ENCODE data around the gene SSPN. TPM values are rescaled to one million over a fixed set of nuclear protein-coding genes. Genes with fewer than 3 reads are reported as not detected.

The SSPN gene
- total RNA-seq, 1 donor from 2014 or later: 0.84 TPM

DNA sequence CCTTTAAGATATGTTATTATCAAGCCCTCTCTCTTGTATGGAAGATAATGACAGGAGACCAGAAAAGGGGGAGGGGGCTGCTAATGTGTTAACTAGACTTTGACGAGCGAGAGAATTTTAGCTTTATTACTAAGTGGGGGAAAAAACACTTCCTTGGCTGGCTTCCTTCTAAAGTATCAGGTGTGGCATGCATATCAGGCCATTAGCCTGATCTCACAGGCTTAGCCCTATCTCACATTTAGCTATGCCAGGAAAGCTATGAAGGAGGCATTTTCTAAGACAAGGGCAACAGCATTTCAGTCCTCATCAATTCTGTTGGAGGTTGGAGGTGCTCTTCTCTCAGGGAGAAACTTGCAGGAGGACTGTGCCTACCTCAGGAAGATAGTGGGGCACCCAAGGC lies 9.9 kb downstream of the SSPN start:
- Histone ChIP-seq H3F3A (ENCODE audit: low read depth) (no peaks in the 10 kb centered on the region), H4K20me1 (ENCODE audit: low read depth) (no peaks in the 10 kb centered on the region), H2AFZ (replicated peaks) (no peak overlapping the region), H3K9me3 (ENCODE audit: low read depth) (no peaks in the 10 kb centered on the region), H3K4me2 (no peak overlapping the region), H3K36me3 (no peaks in the 10 kb centered on the region), H3K27me3 (no peaks in the 10 kb centered on the region), H3K4me3 (no peak overlapping the region), H3K4me1 (no peaks in the 10 kb centered on the region), H3K27ac (no peak overlapping the region), H3K79me2 (ENCODE audit: low read depth) (no peaks in the 10 kb centered on the region), H3K9ac (no peak overlapping the region)
- H3K27me3 Mint-ChIP-seq (ENCODE audit: insufficient read depth, low read depth): no peaks in the 10 kb centered on the region
- no peak for DNase-seq (ENCODE audit: low spot score)
- peaks cover 23% of the 10 kb centered on the region for H3K4me1 Mint-ChIP-seq
- H3K27ac Mint-ChIP-seq: peak overlapping the region; percentile 89
- TF ChIP-seq, protein P1, sequence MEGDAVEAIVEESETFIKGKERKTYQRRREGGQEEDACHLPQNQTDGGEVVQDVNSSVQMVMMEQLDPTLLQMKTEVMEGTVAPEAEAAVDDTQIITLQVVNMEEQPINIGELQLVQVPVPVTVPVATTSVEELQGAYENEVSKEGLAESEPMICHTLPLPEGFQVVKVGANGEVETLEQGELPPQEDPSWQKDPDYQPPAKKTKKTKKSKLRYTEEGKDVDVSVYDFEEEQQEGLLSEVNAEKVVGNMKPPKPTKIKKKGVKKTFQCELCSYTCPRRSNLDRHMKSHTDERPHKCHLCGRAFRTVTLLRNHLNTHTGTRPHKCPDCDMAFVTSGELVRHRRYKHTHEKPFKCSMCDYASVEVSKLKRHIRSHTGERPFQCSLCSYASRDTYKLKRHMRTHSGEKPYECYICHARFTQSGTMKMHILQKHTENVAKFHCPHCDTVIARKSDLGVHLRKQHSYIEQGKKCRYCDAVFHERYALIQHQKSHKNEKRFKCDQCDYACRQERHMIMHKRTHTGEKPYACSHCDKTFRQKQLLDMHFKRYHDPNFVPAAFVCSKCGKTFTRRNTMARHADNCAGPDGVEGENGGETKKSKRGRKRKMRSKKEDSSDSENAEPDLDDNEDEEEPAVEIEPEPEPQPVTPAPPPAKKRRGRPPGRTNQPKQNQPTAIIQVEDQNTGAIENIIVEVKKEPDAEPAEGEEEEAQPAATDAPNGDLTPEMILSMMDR (IDR thresholded peaks at IDR 0.05): no peak
- TF ChIP-seq EZH2 (IDR thresholded peaks at IDR 0.05): no peak
- TF ChIP-seq EZH2phosphoT487 (IDR thresholded peaks at IDR 0.05): no peak
- no peak overlapping the region for H3K4me3 Mint-ChIP-seq
- H3K36me3 Mint-ChIP-seq: no peaks in the 10 kb centered on the region
- no peaks in the 10 kb centered on the region for H3K9me3 Mint-ChIP-seq

DNA sequence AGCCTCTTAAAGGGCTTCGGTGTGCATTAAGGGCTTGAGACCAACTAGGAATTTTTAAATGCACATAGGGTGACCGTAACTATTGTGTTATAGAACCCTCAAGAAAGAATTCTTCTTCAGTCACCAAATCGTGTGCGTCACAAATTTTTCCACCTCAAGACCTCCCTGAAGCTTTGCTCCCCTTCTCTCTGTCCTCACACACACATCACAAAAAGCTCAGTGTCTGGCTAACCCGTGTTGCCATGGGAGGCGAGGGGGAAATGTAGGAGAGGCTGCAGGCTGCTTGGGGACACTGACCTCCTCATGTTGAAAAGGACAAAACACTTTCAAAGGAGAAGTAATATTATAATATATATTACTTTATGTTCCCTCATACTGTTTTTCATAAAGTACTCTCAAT lies 10.6 kb downstream of the SSPN start:
- H3F3A ChIP-seq (ENCODE audit: low read depth): no peaks in the 10 kb centered on the region
- Mint-ChIP-seq H3K27me3 (ENCODE audit: insufficient read depth, low read depth) (no peaks in the 10 kb centered on the region), H3K4me3 (no peak overlapping the region), H3K4me1 (peaks cover 23% of the 10 kb centered on the region), H3K36me3 (no peaks in the 10 kb centered on the region), H3K27ac (peak overlapping the region; percentile 89), H3K9me3 (no peaks in the 10 kb centered on the region)
- no peaks in the 10 kb centered on the region for H3K27me3 ChIP-seq
- no peaks in the 10 kb centered on the region for H4K20me1 ChIP-seq (ENCODE audit: low read depth)
- no peak overlapping the region for H2AFZ ChIP-seq (replicated peaks)
- TF ChIP-seq, protein P1 (IDR thresholded peaks at IDR 0.05): no peak
- TF ChIP-seq EZH2phosphoT487 (IDR thresholded peaks at IDR 0.05) (no peak), EZH2 (IDR thresholded peaks at IDR 0.05) (no peak)
- H3K4me3 ChIP-seq: no peak overlapping the region
- H3K9ac ChIP-seq: no peak overlapping the region
- no peaks in the 10 kb centered on the region for H3K9me3 ChIP-seq (ENCODE audit: low read depth)
- no peak for DNase-seq (ENCODE audit: low spot score)
- no peak overlapping the region for H3K4me2 ChIP-seq
- no peaks in the 10 kb centered on the region for H3K36me3 ChIP-seq
- H3K79me2 ChIP-seq (ENCODE audit: low read depth): no peaks in the 10 kb centered on the region
- no peaks in the 10 kb centered on the region for H3K4me1 ChIP-seq
- H3K27ac ChIP-seq: no peak overlapping the region

DNA sequence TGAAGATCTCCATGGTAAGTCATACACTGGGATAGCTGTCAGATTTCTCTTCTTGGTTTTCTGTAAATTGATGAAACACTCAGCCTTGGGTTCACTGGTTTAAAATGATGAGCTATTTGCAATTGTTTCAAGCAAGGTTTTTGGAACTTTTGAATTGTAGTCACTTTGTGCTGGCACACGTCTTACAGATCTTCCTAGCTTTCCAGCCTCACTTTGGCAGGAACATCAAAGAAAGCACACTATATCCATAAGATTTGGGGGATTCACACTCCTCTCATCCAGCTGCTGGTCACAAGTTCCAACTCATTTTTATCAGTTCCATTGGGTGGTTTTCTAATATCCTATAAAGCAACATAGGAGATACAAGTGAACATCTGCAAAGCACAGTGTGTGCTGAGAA lies 16.0 kb downstream of the SSPN start:
- H3K36me3 Mint-ChIP-seq: no peaks in the 10 kb centered on the region
- Histone ChIP-seq H3K9ac (no peak overlapping the region), H3K79me2 (ENCODE audit: low read depth) (no peaks in the 10 kb centered on the region), H3F3A (ENCODE audit: low read depth) (no peaks in the 10 kb centered on the region), H3K4me2 (no peak overlapping the region), H3K4me1 (no peaks in the 10 kb centered on the region), H4K20me1 (ENCODE audit: low read depth) (no peaks in the 10 kb centered on the region), H3K36me3 (no peaks in the 10 kb centered on the region), H3K9me3 (ENCODE audit: low read depth) (no peaks in the 10 kb centered on the region), H3K4me3 (no peak overlapping the region), H2AFZ (replicated peaks) (no peak overlapping the region), H3K27ac (no peak overlapping the region), H3K27me3 (no peaks in the 10 kb centered on the region)
- no peak overlapping the region for H3K4me3 Mint-ChIP-seq
- DNase-seq (ENCODE audit: low spot score): no peak
- TF ChIP-seq EZH2phosphoT487 (IDR thresholded peaks at IDR 0.05) (no peak), EZH2 (IDR thresholded peaks at IDR 0.05) (no peak)
- TF ChIP-seq, protein P1 (IDR thresholded peaks at IDR 0.05): no peak
- peaks cover 2% of the 10 kb centered on the region for H3K27me3 Mint-ChIP-seq (ENCODE audit: insufficient read depth, low read depth)
- no peak overlapping the region for H3K27ac Mint-ChIP-seq
- no peaks in the 10 kb centered on the region for H3K9me3 Mint-ChIP-seq
- peaks cover 6% of the 10 kb centered on the region for H3K4me1 Mint-ChIP-seq
